HG02623 (cell line): ENCODE results near the gene DUSP22.
"Not testable (repeated sequence)": the region's sequence is repeated elsewhere in the genome, so short reads cannot be mapped to it uniquely, and the experiment has no call there.

ENCODE experiments used
- ATAC-seq: cut with Tn5 transposase; IDR thresholded peaks from one replicate; pipeline ENCODE4 v1.9.1; 2021; ENCODE audit warnings: moderate library complexity; ENCODE audit not compliant: unreplicated experiment

DUSP22 gene

GRCh38 chr6:322940-323729 lies 30.8 kb downstream of the DUSP22 start:
- ATAC-seq: no peak

DNA sequence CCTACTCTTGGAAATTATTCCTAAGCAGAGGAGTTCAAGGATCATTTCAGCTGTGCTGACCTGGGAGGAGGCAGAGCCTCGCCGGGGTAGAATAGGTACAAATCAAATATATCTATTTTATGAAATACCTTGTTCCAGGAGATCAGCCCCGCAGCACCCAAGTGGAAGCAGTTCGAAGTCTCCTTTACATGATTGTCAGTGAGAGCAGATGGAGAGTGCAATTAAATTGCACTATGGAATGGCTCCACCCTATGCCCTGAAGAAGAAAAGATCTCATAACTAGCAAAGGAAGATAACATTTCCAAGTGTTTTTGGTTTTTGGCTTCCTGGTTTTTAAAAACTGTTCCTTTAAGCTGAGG lies 31.4 kb downstream of the DUSP22 start:
- no peak for ATAC-seq

- no peak for ATAC-seq
Observed at GRCh38 chr6:324116-324728, 31.9 kb downstream of the DUSP22 start.

GRCh38 chr6:324729-325125 lies 32.4 kb downstream of the DUSP22 start:
- no peak for ATAC-seq

DNA sequence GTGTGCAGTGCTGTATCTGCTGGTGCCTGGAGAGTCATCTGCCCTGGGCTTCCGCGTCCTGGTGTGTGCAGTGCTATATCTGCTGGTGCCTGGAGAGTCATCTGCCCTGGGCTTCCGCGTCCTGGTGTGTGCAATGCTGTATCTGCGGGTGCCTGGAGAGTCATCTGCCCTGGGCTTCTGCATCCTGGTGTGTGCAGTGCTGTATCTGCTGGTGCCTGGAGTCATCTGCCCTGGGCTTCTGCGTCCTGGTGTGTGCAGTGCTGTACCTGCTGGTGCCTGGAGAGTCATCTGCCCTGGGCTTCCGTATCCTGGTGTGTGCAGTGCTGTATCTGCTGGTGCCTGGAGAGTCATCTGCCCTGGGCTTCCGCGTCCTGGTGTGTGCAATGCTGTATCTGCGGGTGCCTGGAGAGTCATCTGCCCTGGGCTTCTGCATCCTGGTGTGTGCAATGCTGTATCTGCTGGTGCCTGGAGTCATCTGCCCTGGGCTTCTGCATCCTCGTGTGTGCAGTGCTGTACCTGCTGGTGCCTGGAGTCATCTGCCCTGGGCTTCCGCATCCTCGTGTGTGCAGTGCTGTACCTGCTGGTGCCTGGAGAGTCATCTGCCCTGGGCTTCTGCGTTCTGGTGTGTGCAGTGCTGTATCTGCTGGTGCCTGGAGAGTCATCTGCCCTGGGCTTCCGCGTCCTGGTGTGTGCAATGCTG lies 33.0 kb downstream of the DUSP22 start:
- ATAC-seq: not testable (repeated sequence)

- not testable (repeated sequence) for ATAC-seq
Observed at GRCh38 chr6:326066-326465, 33.8 kb downstream of the DUSP22 start.

DNA sequence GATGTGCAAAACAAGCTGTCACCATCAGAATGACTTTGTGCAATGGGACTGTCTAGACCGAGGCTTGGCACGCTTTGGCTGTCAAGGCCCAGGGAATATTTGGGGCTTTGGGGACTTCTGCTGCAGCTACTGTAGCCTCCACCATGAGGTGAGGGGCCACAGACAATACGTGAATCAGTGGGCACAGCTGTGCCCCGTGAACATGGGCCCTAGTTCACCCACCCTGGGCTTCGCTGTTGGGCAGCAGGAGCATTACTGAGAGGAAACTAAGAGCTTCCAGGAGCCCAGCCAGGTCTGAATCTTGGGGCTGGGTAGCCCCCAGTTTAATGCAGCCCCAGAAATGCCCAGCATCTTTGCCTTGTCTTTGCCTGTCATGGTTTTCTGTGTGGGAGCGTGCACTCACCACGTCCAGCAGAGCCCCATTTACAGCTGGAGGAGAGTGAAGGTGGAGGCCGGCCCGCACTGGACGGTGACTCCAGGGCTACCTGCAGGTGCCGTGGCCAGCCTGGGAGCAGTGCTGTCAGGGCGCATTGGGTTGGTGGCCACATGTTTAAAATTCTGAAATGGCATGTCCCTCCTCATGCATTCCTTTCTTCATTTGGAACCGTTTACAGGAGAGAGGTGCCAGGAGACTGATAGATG lies 34.7 kb downstream of the DUSP22 start:
- ATAC-seq: no peak

DNA sequence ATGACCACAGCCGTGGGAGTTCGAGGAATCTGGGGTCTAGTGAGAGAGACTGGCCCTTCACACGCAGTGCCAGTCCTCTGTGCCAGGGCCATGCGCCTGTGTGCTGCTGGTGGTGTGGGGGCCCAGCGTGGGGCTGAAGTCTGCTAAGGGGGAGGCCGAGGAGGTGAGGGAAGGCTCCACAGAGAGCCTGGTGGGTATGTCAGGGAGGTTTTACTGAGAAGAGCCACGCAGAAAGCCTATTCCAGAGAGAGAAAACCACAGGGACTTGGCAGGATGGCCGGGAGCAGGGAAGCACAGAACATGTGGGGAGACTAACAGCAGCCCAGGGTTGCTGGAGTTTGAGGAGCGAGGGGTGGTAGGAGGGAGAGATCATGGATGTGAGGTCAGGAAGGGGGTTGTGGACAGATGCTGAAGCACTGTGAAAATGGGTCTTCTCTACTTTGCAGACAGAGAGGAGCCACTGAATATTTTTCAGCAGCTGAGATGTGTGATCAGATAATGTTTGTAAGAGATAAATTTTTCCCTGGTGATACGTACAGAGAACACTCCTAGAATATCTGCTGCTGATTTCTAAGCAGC lies 35.3 kb downstream of the DUSP22 start:
- ATAC-seq: no peak

- peak; percentile 70 for ATAC-seq
Observed at GRCh38 chr6:328136-328670, 35.9 kb downstream of the DUSP22 start.

- ATAC-seq: no peak
Observed at GRCh38 chr6:328924-329323, 36.6 kb downstream of the DUSP22 start.

GRCh38 chr6:329888-330691 lies 37.8 kb downstream of the DUSP22 start:
- no peak for ATAC-seq

DNA sequence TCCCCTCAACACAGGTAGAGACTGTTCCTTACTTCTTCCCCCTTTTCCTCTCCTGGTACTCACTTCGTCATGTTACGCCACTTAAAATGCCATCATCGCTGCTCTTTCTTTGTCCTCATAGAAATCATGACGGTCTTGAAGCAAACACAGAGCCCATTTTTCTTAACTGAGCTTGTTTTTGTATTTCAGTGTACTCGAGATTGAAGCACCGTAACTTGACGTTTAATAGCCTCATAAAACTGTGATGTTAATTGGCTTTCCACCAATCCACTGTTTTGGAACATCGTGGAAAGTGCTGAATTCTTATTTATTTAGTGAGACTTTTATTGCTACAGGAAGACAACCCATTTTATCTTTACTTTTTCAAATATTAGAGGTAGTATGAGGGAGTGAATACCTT lies 38.7 kb downstream of the DUSP22 start:
- no peak for ATAC-seq

- peak; percentile 34 for ATAC-seq
Observed at GRCh38 chr6:331622-332521, 39.6 kb downstream of the DUSP22 start.

DNA sequence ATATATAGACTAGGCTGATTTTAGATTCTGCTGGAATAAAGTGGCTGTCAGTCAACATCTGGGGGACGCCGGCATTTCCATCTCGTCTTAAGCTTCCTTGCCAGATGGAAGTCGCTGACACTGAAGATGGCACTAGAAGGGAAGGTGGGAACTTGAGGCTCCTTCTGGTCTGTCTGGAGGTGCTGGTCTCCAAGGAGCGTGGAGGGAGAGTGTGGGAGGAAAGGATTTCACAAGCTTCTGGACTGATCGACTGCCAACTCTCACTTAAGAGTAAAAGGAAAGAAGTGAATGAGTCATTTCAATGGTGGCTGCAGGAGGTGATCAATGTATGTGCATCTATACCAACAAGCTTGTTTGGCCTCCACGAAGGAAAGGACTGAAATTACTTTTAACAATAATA lies 40.4 kb downstream of the DUSP22 start:
- no peak for ATAC-seq

GRCh38 chr6:333379-334002 lies 41.2 kb downstream of the DUSP22 start:
- no peak for ATAC-seq

DNA sequence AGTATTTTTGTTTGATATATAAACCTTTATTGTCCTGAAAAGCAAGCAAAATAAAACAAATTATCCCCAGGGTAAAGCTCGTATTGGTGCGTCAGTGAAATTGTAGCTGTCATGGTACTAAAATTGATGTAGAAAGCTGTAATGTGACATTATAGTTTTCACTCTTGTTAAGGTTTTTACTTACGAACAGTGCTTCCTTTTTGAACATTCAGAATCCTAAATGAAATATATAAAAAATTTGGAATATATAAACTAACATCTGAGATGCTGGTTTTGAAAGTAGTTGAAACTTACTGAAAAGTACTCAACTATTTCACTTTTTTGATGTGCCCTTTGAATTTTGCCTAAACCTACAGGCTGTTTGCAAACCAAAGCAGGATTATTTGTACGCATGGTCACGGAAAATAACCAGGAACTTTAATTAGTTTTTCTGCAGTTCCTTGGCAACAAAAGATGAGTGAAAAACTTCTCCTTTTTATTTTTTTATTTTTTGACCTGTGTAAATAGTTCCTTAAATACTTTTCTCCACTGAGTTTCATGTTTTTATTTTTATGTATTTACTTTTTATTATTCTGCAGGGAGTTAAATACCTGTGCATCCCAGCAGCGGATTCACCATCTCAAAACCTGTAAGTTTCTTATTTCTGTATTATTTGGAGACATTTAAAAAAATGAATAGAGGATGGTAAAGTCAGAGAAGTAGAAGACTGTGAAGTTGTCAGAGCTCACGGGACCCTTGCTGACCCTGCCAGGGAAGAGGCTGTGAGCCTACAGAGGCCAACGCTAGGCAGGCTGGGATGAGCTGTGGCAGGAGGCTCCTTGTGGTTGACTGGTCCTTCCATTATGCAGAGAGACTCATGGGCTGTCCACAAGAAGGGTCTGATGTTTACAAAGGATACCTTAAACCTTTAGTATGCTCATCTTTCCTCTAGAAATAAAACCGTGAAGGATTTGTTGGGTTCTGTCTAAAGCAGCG lies 42.5 kb downstream of the DUSP22 start:
- ATAC-seq: no peak

GRCh38 chr6:335572-335971 lies 43.3 kb downstream of the DUSP22 start:
- no peak for ATAC-seq
